Measurements from ENCODE around the gene KIAA2012.

Gene KIAA2012

DNA sequence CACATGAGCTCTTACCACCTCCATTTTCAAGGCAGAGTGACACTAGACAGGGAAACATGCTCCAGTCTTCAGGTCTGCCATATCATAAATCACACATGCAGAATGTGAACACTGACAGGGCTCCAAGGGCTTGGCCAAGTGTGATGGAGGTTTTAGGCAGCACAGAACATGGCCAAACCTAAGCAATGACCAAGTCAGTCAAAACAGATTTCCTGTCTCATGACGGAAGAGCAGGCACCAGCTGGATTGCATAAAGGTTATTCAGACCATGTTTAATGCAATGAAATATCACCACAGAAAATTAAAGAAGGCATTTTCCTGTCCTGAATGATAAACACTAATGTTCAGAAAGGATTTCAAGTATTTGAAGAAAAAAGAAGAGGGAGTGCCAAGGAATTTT lies 92.9 kb downstream of the KIAA2012 start:
- ATAC-seq (ENCODE audit: low read depth) (no peak), DNase-seq (ENCODE audit: low spot score) (no peak)
- Histone ChIP-seq H3K36me3 (ENCODE audit: low read depth) (no peaks in the 10 kb centered on the region), H3K4me1 (ENCODE audit: insufficient read depth, poor library complexity, severe bottlenecking) (no peaks in the 10 kb centered on the region), H3K27me3 (ENCODE audit: insufficient read depth, poor library complexity, severe bottlenecking) (no peaks in the 10 kb centered on the region), H3K9me3 (ENCODE audit: severe bottlenecking) (no peaks in the 10 kb centered on the region), H3K4me3 (ENCODE audit: severe bottlenecking) (no peak overlapping the region), H3K27ac (ENCODE audit: poor library complexity, severe bottlenecking) (no peak overlapping the region)
- TF ChIP-seq, protein P1, sequence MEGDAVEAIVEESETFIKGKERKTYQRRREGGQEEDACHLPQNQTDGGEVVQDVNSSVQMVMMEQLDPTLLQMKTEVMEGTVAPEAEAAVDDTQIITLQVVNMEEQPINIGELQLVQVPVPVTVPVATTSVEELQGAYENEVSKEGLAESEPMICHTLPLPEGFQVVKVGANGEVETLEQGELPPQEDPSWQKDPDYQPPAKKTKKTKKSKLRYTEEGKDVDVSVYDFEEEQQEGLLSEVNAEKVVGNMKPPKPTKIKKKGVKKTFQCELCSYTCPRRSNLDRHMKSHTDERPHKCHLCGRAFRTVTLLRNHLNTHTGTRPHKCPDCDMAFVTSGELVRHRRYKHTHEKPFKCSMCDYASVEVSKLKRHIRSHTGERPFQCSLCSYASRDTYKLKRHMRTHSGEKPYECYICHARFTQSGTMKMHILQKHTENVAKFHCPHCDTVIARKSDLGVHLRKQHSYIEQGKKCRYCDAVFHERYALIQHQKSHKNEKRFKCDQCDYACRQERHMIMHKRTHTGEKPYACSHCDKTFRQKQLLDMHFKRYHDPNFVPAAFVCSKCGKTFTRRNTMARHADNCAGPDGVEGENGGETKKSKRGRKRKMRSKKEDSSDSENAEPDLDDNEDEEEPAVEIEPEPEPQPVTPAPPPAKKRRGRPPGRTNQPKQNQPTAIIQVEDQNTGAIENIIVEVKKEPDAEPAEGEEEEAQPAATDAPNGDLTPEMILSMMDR (IDR thresholded peaks at IDR 0.05; ENCODE audit: poor library complexity, severe bottlenecking), result no peak

DNA sequence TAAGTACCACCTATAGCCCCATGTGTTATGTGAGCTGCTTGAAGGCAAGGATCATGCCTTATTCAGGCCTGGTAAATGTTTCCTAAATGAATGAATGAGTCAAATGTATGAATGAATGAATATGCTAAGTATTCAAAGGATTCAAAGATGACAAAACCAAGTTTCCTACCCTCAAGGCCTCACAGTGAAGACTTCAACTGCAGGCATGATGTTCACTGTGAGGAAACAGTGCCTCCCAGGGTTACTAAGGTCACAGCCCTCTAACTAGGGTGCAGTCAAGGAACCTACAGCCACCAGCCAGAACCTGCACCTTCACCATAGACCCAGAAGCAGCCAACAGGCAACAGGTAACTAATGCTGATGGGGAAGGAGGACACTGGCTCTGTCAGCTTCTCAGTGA lies 96.1 kb downstream of the KIAA2012 start:
- H3K36me3 ChIP-seq (ENCODE audit: low read depth), result no peaks in the 10 kb centered on the region
- TF ChIP-seq, protein P1 (IDR thresholded peaks at IDR 0.05; ENCODE audit: poor library complexity, severe bottlenecking), result no peak
- H3K4me3 ChIP-seq (ENCODE audit: severe bottlenecking), result no peak overlapping the region
- no peaks in the 10 kb centered on the region for H3K27me3 ChIP-seq (ENCODE audit: insufficient read depth, poor library complexity, severe bottlenecking)
- no peak for ATAC-seq (ENCODE audit: low read depth)
- DNase-seq (ENCODE audit: low spot score), result no peak
- H3K9me3 ChIP-seq (ENCODE audit: severe bottlenecking), result no peaks in the 10 kb centered on the region
- H3K4me1 ChIP-seq (ENCODE audit: insufficient read depth, poor library complexity, severe bottlenecking), result no peaks in the 10 kb centered on the region
- no peak overlapping the region for H3K27ac ChIP-seq (ENCODE audit: poor library complexity, severe bottlenecking)

DNA sequence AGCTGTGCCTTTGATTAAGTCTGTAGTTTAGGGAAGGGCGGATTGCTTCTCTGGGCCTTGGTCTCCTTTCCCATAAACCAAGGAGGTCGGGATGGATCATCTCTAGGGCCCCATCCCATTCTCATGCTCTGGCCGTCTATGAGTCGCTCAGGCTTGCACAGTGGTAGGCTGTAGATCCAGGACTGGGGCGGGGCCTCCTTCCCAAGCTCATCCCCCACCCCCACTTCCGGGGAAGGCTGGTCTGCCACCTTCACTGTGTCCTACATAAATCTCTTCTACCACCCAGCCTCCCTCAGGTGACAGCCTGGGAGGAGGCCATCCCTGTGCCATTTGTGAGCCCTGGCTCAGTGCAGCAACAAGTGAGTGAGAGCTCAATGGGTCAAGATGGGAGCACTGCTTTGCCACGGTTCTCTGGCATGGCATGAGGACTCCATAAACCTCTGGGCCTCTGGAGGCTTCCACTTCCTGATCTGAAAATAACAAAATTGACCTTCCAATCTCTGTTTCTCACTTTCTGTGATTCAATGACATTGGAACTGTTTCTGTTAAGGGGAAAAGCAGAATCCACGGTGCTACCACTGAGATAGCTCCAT lies 96.9 kb downstream of the KIAA2012 start:
- H3K9me3 ChIP-seq (ENCODE audit: severe bottlenecking), result no peaks in the 10 kb centered on the region
- TF ChIP-seq, protein P1 (IDR thresholded peaks at IDR 0.05; ENCODE audit: poor library complexity, severe bottlenecking), result no peak
- no peak overlapping the region for H3K4me3 ChIP-seq (ENCODE audit: severe bottlenecking)
- no peaks in the 10 kb centered on the region for H3K27me3 ChIP-seq (ENCODE audit: insufficient read depth, poor library complexity, severe bottlenecking)
- DNase-seq (ENCODE audit: low spot score) (no peak), ATAC-seq (ENCODE audit: low read depth) (no peak)
- H3K36me3 ChIP-seq (ENCODE audit: low read depth), result no peaks in the 10 kb centered on the region
- H3K27ac ChIP-seq (ENCODE audit: poor library complexity, severe bottlenecking), result no peak overlapping the region
- H3K4me1 ChIP-seq (ENCODE audit: insufficient read depth, poor library complexity, severe bottlenecking), result no peaks in the 10 kb centered on the region

DNA sequence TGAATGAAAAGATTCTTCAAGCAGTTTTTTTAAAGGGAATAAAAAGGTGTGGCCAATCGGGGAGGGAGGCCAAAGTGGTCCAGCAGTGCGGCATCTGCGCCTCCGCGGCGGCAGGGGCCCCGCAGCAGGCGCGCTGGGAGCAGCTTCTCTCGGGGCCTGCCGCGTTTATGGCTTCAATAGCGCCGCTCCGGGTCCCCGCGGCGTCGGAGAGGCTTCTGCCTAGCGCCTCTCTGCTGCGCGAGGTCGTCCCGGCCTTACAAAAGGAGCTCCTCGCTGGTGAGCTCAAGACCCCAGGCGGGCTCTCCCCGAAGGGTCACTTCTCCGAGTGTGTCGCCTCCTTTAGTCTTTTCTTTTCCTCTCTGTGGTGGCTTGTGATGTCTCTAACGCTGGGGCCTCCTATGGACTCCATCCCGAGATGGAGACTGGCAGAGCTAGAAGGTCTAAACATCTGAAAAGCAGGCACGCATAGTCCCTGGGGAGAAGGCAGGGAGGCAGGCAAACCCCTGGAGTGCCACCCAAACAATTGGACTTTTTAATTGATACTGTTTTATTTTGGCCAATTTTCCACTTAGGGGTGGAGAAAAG lies 98.3 kb downstream of the KIAA2012 start:
- Histone ChIP-seq H3K4me1 (ENCODE audit: insufficient read depth, poor library complexity, severe bottlenecking) (no peaks in the 10 kb centered on the region), H3K4me3 (ENCODE audit: severe bottlenecking) (no peak overlapping the region), H3K36me3 (ENCODE audit: low read depth) (no peaks in the 10 kb centered on the region), H3K27ac (ENCODE audit: poor library complexity, severe bottlenecking) (no peak overlapping the region), H3K27me3 (ENCODE audit: insufficient read depth, poor library complexity, severe bottlenecking) (no peaks in the 10 kb centered on the region), H3K9me3 (ENCODE audit: severe bottlenecking) (no peaks in the 10 kb centered on the region)
- no peak for DNase-seq (ENCODE audit: low spot score)
- TF ChIP-seq, protein P1 (IDR thresholded peaks at IDR 0.05; ENCODE audit: poor library complexity, severe bottlenecking), result no peak
- 0 out of 3 replicates have a peak, but pooled peaks have one; percentile 31 for ATAC-seq (ENCODE audit: low read depth)

All from RWPE2 (cell line).